GM19025 (cell line): Measurements from ENCODE around the gene GOLGA6L22.
"Not testable (repeated sequence)": the region's sequence is repeated elsewhere in the genome, so short reads cannot be mapped to it uniquely, and the experiment has no call there.

ENCODE experiments used
- ATAC-seq: cut with Tn5 transposase; IDR thresholded peaks from one replicate; pipeline ENCODE4 v1.9.1; 2021; ENCODE audit warnings: mild to moderate bottlenecking, low read depth, moderate library complexity; ENCODE audit not compliant: unreplicated experiment

The GOLGA6L22 gene, protein sequence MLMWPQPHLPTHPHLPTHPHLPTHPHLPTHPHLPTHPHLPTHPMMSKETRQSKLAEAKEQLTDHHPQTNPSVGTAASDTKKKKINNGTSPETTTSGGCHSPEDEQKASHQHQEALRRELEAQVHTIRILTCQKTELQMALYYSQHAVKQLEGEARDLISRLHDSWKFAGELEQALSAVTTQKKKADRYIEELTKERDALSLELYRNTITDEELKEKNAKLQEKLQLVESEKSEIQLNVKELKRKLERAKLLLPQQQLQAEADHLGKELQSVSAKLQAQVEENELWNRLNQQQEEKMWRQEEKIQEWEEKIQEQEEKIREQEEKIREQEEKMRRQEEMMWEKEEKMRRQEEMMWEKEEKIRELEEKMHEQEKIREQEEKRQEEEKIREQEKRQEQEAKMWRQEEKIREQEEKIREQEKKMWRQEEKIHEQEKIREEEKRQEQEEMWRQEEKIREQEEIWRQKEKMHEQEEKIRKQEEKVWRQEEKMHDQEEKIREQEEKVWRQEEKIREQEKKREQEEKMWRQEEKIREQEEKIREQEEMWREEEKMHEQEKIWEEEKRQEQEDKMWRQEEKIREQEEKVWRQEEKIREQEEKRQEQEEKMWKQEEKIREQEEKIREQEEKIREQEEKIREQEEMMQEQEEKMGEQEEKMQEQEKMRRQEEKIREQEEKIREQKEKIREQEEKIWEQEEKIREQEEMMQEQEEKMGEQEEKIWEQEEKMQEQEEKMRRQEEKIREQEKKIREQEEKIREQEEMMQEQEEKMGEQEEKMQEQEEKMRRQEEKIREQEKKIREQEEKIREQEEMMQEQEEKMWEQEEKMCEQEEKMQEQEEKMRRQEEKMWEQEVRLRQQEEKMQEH

GRCh38 chr15:22458603-22459002 lies at the start of gene GOLGA6L22:
Gene GOLGA6L22 (plus strand): TSS chr15:22458903. CDS start chr15:22458994, 91 bp downstream.
- ATAC-seq, result not testable (repeated sequence)

DNA sequence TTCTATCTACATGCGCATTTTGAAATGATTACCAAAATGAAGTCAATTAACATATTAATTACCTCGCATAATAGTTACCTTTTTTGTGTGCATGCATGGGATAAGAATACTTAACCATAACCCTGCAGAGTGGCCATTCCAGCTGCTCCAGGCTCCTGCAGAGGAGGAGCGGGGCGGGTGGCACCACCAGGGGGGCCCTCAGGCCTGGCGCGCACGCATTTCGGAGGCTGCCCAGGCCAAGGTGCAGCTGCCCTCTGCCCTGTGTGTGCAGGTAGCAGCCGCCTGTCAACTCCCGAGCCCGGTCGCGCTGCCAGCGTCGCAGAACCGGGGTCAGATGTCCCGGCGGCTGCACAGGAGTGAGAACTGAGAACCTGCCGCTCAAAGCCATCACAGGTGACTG lies 41.4 kb upstream of the GOLGA6L22 start:
- ATAC-seq, result not testable (repeated sequence)

DNA sequence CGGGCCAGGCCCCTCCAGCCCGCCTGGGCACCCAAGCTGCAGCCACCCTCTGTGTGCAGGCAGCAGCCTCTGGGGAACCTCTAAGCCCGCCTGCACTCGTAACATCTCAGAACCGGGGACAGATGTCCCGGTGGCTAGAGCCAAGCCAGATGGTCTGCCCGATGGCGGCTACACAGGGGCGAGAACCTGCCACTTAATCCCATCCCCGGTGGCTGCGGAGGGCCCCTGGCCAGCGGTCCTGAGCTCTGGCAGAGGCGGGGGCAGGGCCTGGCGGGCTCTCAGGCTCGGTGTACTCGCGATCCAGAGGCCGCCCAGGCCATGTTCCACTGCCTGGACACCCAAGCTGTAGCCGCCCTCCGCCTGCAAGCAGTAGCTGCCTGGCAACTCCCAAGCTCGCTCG lies 40.9 kb upstream of the GOLGA6L22 start:
- ATAC-seq, result not testable (repeated sequence)

GRCh38 chr15:22418212-22418611 lies 40.5 kb upstream of the GOLGA6L22 start:
- ATAC-seq, result not testable (repeated sequence)

- not testable (repeated sequence) for ATAC-seq
Observed at GRCh38 chr15:22418666-22419065, 40.0 kb upstream of the GOLGA6L22 start.

- not testable (repeated sequence) for ATAC-seq
Observed at GRCh38 chr15:22420340-22420739, 38.4 kb upstream of the GOLGA6L22 start.

GRCh38 chr15:22429426-22429825 lies 29.3 kb upstream of the GOLGA6L22 start:
- not testable (repeated sequence) for ATAC-seq

DNA sequence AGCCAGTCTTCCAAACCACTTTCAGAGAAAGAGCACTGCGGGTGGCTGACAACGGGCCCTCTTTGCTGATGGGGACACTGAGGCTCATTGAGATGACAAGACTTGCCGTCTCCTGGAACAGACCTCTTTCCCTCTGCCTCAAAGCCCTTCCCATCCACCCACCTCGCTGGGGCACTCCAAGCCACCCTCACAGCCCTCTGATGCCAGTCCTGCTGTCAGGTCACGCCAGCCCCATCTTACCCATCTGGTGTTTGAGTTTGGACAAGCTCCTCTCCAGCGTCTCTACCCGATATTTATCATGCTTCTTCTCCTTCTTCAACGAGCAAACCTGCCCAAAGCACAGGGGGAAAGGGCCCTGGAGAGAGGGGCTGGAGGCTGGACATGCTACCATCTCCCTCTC lies 27.0 kb upstream of the GOLGA6L22 start:
- not testable (repeated sequence) for ATAC-seq

- peak; percentile 60 for ATAC-seq
Observed at GRCh38 chr15:22494490-22495113, 35.9 kb downstream of the GOLGA6L22 start.

- ATAC-seq, result not testable (repeated sequence)
Observed at GRCh38 chr15:22497200-22497599, 38.5 kb downstream of the GOLGA6L22 start.

GRCh38 chr15:22498220-22498925 lies 39.7 kb downstream of the GOLGA6L22 start:
- ATAC-seq, result not testable (repeated sequence)

GRCh38 chr15:22502272-22502671 lies 43.6 kb downstream of the GOLGA6L22 start:
- ATAC-seq, result not testable (repeated sequence)

GRCh38 chr15:22506959-22507358 lies 48.3 kb downstream of the GOLGA6L22 start:
- ATAC-seq, result not testable (repeated sequence)

GRCh38 chr15:22516140-22516539 lies 57.4 kb downstream of the GOLGA6L22 start:
- not testable (repeated sequence) for ATAC-seq
